WTC11 (cell line): ENCODE results near the gene EXO5. TPM values are rescaled to one million over a fixed set of nuclear protein-coding genes. Genes with fewer than 3 reads are reported as not detected.
"Not testable (repeated sequence)": the region's sequence is repeated elsewhere in the genome, so short reads cannot be mapped to it uniquely, and the experiment has no call there.

ENCODE experiments used
- ATAC-seq: fragments of 200-7000 bp; cut with Tn5 transposase; 2 replicates; pipeline ENCODE4 v1.10.0; 2021; ENCODE audit warnings: mild to moderate bottlenecking, moderate library complexity
- CTCF ChIA-PET: fragments of 300-600 bp; sonication (Branson Sonifier 250); formaldehyde crosslinking; loops from one replicate; lab custom pipeline; 2021; ENCODE audit warnings: antibody characterized with exemption; lab: Charles Lee
- POLR2A ChIA-PET: fragments of 350-600 bp; sonication (Branson Sonifier 250); formaldehyde crosslinking; loops from one replicate; lab custom pipeline; 2021; ENCODE audit warnings: antibody characterized with exemption; lab: Charles Lee
- DNase-seq: peaks from one replicate; pipeline ENCODE4 v3.0.0; 2021; ENCODE audit warnings: low spot score
- H3K27ac Mint-ChIP-seq: 2 replicates; pipeline ENCODE4 v1.8.0; 2021; ENCODE audit warnings: mixed read lengths
- H3K27me3 Mint-ChIP-seq: 2 replicates; pipeline ENCODE4 v1.8.0; 2021; ENCODE audit warnings: low read depth, mild to moderate bottlenecking, moderate library complexity, mixed read lengths
- H3K36me3 Mint-ChIP-seq: 2 replicates; pipeline ENCODE4 v1.8.0; 2021; ENCODE audit warnings: mixed read lengths
- H3K4me1 Mint-ChIP-seq: 2 replicates; pipeline ENCODE4 v1.8.0; 2022; ENCODE audit warnings: mixed read lengths
- H3K4me3 Mint-ChIP-seq: 2 replicates; pipeline ENCODE4 v1.8.0; 2021; ENCODE audit warnings: mild to moderate bottlenecking, moderate library complexity, mixed read lengths
- H3K9me3 Mint-ChIP-seq: 2 replicates; pipeline ENCODE4 v1.8.0; 2021; ENCODE audit warnings: mixed read lengths
- ATF1 ChIP-seq: sonication (generic); formaldehyde crosslinking; IDR thresholded peaks from 2 replicates; pipeline ENCODE4 v1.8.1; 2023; ENCODE audit warnings: mild to moderate bottlenecking, moderate library complexity, missing genetic modification reagents
- CREM ChIP-seq: sonication (generic); formaldehyde crosslinking; IDR thresholded peaks from 2 replicates; pipeline ENCODE4 v1.8.1; 2022; ENCODE audit warnings: mild to moderate bottlenecking, missing genetic modification reagents, moderate library complexity
- FOXJ3 ChIP-seq: sonication (generic); formaldehyde crosslinking; IDR thresholded peaks from 2 replicates; pipeline ENCODE4 v1.9.0; 2021; ENCODE audit warnings: missing genetic modification reagents, mild to moderate bottlenecking, borderline replicate concordance
- GABPB1 ChIP-seq: sonication (generic); formaldehyde crosslinking; IDR thresholded peaks from 2 replicates; pipeline ENCODE4 v1.8.1; 2023; ENCODE audit warnings: mild to moderate bottlenecking, missing genetic modification reagents
- GRHL2 ChIP-seq: fragments of 250-450 bp; sonication (Bioruptor Pico); IDR thresholded peaks from 2 replicates; pipeline ENCODE4 v1.8.0; 2022; ENCODE audit warnings: mild to moderate bottlenecking, moderate library complexity; ENCODE audit not compliant: insufficient replicate concordance, severe bottlenecking
- GTF2I ChIP-seq: fragments of 250-450 bp; sonication (Bioruptor Pico); conservative IDR thresholded peaks from 2 replicates; pipeline ENCODE4 v1.4.0; 2021; ENCODE audit warnings: mild to moderate bottlenecking
- NR2C2 ChIP-seq: sonication (generic); formaldehyde crosslinking; IDR thresholded peaks from 2 replicates; pipeline ENCODE4 v1.8.0; 2022; ENCODE audit warnings: mild to moderate bottlenecking, missing genetic modification reagents
- ZNF232 ChIP-seq: sonication (generic); formaldehyde crosslinking; IDR thresholded peaks from 2 replicates; pipeline ENCODE4 v1.8.0; 2022; ENCODE audit warnings: mild to moderate bottlenecking, missing genetic modification reagents
- total RNA-seq: library from RNA; stranded (reverse); gene quantifications from 3 replicates; pipeline ENCODE4 v1.2.3, GENCODE V29; 2021
- TF ChIP-seq, protein P1 (sequence below): sonication (generic); formaldehyde crosslinking; IDR thresholded peaks from 2 replicates; pipeline ENCODE4 v1.8.1; 2022; ENCODE audit warnings: low read depth, mild to moderate bottlenecking, moderate library complexity, missing genetic modification reagents, borderline replicate concordance
- TF ChIP-seq, protein P2 (sequence below): sonication (generic); formaldehyde crosslinking; IDR thresholded peaks from 2 replicates; pipeline ENCODE4 v1.8.0; 2022; ENCODE audit warnings: mild to moderate bottlenecking, missing genetic modification reagents
- TF ChIP-seq, protein P3 (sequence below): sonication (generic); formaldehyde crosslinking; IDR thresholded peaks from 2 replicates; pipeline ENCODE4 v1.8.1; 2022; ENCODE audit warnings: missing genetic modification reagents, borderline replicate concordance
- TF ChIP-seq, protein P4 (sequence below): fragments of 200-600 bp; IDR thresholded peaks from 2 replicates; pipeline ENCODE4 v1.8.0; 2022; ENCODE audit warnings: antibody characterized with exemption
- TF ChIP-seq, protein P5 (sequence below): fragments of 250-450 bp; sonication (Bioruptor Pico); IDR thresholded peaks from 2 replicates; pipeline ENCODE4 v1.9.0; 2021; ENCODE audit warnings: mild to moderate bottlenecking
- TF ChIP-seq, protein P6 (sequence below): sonication (generic); formaldehyde crosslinking; IDR thresholded peaks from 2 replicates; pipeline ENCODE4 v1.8.1; 2023; ENCODE audit warnings: mild to moderate bottlenecking, missing genetic modification reagents, borderline replicate concordance

EXO5 gene
- total RNA-seq, 1 experiment from 2014 or later: 5.5 TPM

DNA sequence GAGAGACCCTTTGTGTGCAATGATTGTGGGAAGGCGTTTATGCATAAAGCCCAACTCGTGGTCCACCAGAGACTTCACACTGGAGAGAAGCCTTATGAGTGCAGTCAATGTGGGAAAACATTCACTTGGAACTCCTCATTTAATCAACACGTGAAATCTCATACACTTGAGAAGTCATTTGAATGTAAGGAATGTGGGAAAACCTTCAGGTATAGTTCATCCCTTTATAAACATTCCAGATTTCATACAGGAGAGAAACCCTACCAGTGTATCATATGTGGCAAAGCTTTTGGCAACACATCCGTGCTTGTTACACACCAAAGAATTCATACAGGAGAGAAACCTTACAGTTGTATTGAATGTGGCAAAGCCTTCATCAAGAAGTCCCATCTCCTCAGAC, 38.4 kb downstream of the EXO5 start:
- no peaks in the 10 kb centered on the region for H3K4me1 Mint-ChIP-seq
- TF ChIP-seq GTF2I (CRISPR knock-in tag) (no peak), GABPB1 (CRISPR knock-in tag) (no peak), ATF1 (CRISPR knock-in tag) (no peak), CREM (CRISPR knock-in tag) (no peak)
- TF ChIP-seq, protein P1, sequence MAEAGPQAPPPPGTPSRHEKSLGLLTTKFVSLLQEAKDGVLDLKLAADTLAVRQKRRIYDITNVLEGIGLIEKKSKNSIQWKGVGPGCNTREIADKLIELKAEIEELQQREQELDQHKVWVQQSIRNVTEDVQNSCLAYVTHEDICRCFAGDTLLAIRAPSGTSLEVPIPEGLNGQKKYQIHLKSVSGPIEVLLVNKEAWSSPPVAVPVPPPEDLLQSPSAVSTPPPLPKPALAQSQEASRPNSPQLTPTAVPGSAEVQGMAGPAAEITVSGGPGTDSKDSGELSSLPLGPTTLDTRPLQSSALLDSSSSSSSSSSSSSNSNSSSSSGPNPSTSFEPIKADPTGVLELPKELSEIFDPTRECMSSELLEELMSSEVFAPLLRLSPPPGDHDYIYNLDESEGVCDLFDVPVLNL (CRISPR knock-in tag): no peak
- TF ChIP-seq, protein P2, sequence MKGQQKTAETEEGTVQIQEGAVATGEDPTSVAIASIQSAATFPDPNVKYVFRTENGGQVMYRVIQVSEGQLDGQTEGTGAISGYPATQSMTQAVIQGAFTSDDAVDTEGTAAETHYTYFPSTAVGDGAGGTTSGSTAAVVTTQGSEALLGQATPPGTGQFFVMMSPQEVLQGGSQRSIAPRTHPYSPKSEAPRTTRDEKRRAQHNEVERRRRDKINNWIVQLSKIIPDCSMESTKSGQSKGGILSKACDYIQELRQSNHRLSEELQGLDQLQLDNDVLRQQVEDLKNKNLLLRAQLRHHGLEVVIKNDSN (CRISPR knock-in tag): no peak
- TF ChIP-seq, protein P3, sequence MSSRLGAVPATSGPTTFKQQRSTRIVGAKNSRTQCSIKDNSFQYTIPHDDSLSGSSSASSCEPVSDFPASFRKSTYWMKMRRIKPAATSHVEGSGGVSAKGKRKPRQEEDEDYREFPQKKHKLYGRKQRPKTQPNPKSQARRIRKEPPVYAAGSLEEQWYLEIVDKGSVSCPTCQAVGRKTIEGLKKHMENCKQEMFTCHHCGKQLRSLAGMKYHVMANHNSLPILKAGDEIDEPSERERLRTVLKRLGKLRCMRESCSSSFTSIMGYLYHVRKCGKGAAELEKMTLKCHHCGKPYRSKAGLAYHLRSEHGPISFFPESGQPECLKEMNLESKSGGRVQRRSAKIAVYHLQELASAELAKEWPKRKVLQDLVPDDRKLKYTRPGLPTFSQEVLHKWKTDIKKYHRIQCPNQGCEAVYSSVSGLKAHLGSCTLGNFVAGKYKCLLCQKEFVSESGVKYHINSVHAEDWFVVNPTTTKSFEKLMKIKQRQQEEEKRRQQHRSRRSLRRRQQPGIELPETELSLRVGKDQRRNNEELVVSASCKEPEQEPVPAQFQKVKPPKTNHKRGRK (CRISPR knock-in tag): no peak
- TF ChIP-seq, all 79 proteins: peak for 0
- POLR2A ChIA-PET: no interaction called here
- peaks cover 62% of the 10 kb centered on the region for H3K36me3 Mint-ChIP-seq
- no peak for DNase-seq
- peaks cover 28% of the 10 kb centered on the region for H3K9me3 Mint-ChIP-seq
- ATAC-seq: no peak
- no peak overlapping the region for H3K4me3 Mint-ChIP-seq
- H3K27me3 Mint-ChIP-seq: no peaks in the 10 kb centered on the region; the same call in 1 of the 2 replicates
- CTCF ChIA-PET: no interaction called here
- no peak overlapping the region for H3K27ac Mint-ChIP-seq

DNA sequence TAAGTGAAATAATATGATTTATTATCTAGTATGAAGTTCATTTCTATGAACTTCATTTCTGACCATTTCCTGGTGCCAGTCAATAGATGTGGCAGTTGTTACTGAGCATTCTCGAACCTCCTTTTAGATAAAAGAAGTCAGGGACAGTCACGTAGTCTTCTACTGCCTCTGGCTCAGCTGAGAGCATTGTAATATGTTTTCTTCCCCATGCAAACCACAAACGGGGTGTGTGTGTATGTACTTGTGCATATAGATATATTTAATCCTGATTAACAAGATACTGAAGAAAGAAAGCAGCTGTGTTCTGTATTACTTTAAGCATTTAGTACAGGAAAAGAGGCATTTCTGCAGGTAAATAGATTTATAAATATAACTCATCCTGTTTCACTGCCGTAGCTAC, 44.5 kb downstream of the EXO5 start:
- POLR2A ChIA-PET: no interaction called here
- H3K9me3 Mint-ChIP-seq: peaks cover 6% of the 10 kb centered on the region; the same call in 1 of the 2 replicates
- H3K4me3 Mint-ChIP-seq: no peak overlapping the region

DNA sequence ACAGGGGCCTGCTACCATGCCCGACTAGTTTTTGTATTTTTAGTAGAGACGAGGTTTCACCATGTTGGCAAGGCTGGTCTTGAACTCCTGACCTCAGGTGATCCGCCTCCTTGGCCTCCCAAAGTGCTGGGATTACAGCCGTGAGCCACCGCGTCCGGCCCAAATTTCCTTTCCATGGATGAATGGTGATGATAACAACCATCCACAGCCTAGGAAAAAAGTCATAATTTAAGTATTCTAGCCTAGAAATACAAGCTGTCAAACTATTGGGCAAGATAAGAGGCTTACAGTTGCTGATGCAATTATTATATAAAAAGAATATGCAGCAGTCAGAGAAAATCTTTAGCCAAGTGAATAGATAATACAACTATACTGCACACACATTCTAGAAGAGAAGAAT, 46.2 kb downstream of the EXO5 start:
- not testable (repeated sequence) for H3K4me1 Mint-ChIP-seq, H3K27ac Mint-ChIP-seq
- CTCF ChIA-PET: interaction anchor here (0.9 kb wide), 1 partner anchor 411 kb away, joined by 4 read pairs; no protein-coding TSS in a partner anchor

More for the DNA sequence above, 44.5 kb downstream of the EXO5 start:
- Mint-ChIP-seq H3K27me3 (no peaks in the 10 kb centered on the region), H3K4me1 (no peaks in the 10 kb centered on the region), H3K27ac (no peak overlapping the region), H3K36me3 (peaks cover 7% of the 10 kb centered on the region; the same call in 1 of the 2 replicates)
- no peak for DNase-seq
- CTCF ChIA-PET: interaction anchor here (1.1 to 1.8 kb wide), 2 partner anchors 12 to 21 kb away, joined by 4 to 5 read pairs; no protein-coding TSS in a partner anchor
- ATAC-seq: no peak
- TF ChIP-seq, protein P4, sequence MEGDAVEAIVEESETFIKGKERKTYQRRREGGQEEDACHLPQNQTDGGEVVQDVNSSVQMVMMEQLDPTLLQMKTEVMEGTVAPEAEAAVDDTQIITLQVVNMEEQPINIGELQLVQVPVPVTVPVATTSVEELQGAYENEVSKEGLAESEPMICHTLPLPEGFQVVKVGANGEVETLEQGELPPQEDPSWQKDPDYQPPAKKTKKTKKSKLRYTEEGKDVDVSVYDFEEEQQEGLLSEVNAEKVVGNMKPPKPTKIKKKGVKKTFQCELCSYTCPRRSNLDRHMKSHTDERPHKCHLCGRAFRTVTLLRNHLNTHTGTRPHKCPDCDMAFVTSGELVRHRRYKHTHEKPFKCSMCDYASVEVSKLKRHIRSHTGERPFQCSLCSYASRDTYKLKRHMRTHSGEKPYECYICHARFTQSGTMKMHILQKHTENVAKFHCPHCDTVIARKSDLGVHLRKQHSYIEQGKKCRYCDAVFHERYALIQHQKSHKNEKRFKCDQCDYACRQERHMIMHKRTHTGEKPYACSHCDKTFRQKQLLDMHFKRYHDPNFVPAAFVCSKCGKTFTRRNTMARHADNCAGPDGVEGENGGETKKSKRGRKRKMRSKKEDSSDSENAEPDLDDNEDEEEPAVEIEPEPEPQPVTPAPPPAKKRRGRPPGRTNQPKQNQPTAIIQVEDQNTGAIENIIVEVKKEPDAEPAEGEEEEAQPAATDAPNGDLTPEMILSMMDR: no peak
- TF ChIP-seq FOXJ3 (CRISPR knock-in tag): no peak
- TF ChIP-seq NR2C2 (CRISPR knock-in tag): no peak
- no peak for TF ChIP-seq GRHL2 (CRISPR knock-in tag)
- TF ChIP-seq, protein P5, sequence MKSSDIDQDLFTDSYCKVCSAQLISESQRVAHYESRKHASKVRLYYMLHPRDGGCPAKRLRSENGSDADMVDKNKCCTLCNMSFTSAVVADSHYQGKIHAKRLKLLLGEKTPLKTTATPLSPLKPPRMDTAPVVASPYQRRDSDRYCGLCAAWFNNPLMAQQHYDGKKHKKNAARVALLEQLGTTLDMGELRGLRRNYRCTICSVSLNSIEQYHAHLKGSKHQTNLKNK (CRISPR knock-in tag): no peak
- TF ChIP-seq, protein P6, sequence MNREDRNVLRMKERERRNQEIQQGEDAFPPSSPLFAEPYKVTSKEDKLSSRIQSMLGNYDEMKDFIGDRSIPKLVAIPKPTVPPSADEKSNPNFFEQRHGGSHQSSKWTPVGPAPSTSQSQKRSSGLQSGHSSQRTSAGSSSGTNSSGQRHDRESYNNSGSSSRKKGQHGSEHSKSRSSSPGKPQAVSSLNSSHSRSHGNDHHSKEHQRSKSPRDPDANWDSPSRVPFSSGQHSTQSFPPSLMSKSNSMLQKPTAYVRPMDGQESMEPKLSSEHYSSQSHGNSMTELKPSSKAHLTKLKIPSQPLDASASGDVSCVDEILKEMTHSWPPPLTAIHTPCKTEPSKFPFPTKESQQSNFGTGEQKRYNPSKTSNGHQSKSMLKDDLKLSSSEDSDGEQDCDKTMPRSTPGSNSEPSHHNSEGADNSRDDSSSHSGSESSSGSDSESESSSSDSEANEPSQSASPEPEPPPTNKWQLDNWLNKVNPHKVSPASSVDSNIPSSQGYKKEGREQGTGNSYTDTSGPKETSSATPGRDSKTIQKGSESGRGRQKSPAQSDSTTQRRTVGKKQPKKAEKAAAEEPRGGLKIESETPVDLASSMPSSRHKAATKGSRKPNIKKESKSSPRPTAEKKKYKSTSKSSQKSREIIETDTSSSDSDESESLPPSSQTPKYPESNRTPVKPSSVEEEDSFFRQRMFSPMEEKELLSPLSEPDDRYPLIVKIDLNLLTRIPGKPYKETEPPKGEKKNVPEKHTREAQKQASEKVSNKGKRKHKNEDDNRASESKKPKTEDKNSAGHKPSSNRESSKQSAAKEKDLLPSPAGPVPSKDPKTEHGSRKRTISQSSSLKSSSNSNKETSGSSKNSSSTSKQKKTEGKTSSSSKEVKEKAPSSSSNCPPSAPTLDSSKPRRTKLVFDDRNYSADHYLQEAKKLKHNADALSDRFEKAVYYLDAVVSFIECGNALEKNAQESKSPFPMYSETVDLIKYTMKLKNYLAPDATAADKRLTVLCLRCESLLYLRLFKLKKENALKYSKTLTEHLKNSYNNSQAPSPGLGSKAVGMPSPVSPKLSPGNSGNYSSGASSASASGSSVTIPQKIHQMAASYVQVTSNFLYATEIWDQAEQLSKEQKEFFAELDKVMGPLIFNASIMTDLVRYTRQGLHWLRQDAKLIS: no peak
- no peak for TF ChIP-seq ZNF232 (CRISPR knock-in tag)

More for the DNA sequence above, 46.2 kb downstream of the EXO5 start:
- H3K4me3 Mint-ChIP-seq, H3K36me3 Mint-ChIP-seq, H3K27me3 Mint-ChIP-seq, POLR2A ChIA-PET, ATAC-seq, H3K9me3 Mint-ChIP-seq, DNase-seq: not testable (repeated sequence)
